NCI-H1105 treated with DMSO at 0.1 percent for 48 hours (cell line): ENCODE measurements around the gene XDH.

Experiments used
- DNase-seq: peaks from one replicate; lab custom pipeline; 2025; lab: John Stamatoyannopoulos, UW

XDH gene

DNA sequence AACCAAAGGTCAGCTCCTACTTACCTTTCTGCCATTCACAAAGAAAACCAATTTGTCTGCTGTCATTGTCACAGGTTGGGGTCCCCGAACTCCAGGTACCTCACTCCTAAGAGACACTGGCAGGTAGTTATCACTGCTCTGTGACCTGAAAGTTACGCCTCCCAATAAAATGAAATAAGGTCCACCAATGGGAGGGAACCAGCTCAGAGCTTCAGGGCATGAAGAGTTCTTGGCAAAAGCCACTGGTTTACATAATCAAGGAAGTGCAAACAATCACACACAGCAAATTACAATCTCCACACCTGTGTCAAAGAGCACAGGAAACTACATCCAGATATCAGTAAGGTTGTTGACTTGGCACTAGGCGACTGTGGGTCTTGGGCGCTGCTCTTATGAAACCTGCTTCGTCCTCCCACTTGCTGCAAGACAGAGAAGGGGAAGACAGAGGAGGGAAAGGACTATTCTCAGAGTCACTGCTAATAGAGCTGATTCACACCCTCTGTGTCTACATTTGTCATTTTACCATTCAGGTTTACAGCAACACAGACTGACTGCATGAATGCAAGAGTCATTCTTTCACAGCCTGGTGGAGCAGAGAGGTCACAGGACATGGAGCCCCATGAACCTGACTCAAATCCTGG, at the start of gene XDH:
TSS of gene XDH (minus strand) at position 142 of the 641 bp plus-strand sequence. CDS start at position 66, 76 bp downstream.
- peak; percentile 11 for DNase-seq

DNA sequence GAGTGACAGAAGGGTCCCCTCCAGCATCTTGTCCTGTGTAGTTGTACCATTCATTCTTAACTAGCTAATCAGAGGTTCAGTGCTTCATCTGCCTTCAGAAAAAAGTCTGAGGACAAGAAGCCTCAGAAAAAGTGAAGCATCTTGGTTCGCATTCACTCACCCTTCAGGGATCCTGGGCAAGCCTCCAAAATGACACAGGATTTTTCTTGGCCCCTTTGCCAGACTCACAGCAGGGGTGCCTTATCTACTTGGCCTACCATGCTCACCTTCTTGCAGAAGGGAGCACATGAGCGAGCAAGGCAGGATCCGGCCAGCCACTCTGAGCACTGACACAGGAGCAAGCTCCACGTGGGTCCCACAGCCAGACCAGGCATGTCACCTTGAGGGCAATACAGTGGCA, 43.1 kb upstream of the XDH start:
- DNase-seq, result no peak

DNA sequence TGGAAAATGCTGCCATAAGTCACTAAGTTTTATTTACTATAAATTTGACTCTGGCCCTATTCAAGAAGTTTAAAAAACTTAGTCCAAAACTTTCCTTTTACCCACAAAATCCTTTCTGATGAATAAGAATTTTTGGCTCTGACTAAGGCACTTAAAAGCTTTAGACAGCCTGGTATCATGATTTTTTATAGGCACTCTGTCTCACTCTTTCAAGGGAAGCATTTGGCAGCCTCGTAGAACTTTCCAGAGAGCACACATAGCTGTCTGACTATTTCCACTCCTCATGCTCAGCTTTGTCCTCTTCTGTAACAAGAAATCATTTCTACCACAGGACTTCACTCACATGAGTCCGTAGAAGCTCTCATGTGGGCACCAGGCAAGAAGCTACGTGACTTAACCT, 32.3 kb upstream of the XDH start:
- no peak for DNase-seq

DNA sequence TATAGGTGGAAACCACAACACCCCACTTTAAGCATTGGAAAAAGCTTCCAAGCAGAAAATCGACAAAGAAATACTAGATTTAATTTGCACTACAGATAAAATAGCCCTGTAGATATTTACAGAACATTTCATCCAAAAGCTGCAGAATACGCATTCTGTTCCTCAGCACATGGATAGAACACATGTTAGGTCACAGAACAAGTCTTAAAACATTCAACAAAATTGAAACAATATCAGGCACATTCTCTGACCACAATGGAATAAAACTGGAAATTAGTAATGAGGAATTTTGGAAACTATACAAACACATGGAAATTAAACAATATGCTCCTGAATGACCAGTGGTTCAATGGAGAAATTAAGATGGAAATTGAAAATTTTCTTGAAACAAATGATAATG, 27.8 kb upstream of the XDH start:
- DNase-seq, result no peak

GRCh38 chr2:31440764-31441163, 26.2 kb upstream of the XDH start:
- no peak for DNase-seq

DNA sequence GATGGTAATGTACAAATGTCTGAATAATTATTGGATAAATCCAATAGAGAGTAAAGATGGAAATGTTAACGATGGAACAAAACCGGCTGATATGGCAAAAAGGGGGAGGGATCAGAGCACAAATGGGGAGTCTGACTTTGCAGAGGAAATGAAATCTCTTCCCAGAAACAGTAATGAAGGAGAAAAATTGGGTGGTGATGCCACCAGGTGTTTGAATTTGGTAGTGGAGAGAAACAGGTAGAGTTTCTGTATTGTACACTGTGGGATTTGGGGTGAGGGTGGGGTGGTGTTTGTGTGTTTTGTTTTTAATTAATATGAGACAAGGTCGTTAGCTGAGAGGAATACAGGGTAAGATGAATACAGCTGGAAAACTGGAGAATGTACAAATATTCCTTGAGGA, 20.4 kb upstream of the XDH start:
- no peak for DNase-seq

DNA sequence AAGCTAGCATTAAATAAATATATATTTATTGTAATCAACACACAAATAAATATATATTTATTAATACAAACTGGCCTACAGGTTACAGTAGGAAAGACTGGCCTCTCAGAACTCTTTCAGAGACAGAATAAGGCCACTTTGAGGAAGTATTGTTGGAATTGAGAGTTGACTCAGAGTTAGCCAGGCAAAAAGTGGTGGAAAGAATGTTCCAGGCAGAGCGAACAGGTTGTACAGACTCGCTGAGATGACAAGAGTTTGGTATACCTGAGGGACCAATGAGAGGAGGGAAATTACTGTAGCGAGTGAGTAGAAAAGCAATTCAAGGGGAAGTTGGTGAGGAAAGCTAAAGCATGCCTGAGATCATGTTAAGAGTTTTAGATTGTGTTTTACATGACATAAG, 19.0 kb upstream of the XDH start:
- no peak for DNase-seq

- no peak for DNase-seq
Measured at GRCh38 chr2:31430439-31431165, 16.1 kb upstream of the XDH start.

DNA sequence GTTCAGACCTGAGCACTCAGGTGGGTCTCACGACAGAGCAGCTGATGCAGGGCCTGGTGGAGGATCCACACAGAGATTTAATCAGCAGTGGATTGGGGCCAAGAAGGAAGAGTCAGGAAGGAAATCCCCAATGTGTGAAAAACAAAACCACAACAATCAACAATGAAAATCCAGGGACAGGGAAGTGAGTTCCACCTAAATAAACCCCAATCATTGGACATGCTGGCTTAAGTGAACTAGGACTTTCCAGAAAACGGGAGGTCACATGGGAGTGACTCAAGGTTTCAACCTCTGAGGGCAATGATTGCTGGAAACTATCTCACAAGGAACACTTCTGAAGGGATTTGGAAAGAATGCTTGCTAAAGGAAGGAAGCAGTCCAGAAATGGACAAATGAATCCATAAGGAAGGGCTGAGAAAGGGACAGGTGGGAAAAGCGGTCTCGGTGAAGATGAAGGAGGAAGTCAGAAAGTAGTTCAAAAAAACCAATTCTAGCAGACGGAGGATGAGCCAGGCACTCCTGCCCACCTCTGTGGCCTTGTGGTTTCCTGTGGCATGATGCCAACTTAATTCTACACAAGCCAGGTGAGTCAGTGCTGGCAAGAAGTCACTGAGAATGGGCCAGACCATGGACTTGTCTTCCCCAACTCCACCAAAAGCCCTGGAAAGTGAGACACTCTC, 15.4 kb upstream of the XDH start:
- no peak for DNase-seq

GRCh38 chr2:31429040-31429439, 14.5 kb upstream of the XDH start:
- DNase-seq, result no peak

DNA sequence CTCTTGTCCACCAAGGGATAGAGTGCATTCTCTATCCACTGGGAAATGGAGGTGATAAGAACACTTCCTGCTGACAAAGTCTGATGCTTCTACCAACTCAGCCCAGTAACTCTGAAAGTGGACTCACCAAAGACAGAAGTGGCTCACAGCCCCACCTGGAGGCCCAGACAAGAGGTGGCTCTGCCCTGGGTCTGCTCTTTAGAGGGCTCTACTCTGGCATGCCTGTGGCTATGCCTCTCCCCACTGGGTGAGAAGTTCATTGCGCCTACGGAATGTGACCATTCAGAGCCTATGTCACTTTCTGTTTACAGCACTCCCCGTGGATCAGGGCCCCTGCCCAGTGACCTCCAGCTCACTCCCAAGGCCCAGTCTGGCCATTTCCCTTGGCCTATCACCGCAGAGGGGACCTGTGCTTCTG, 13.5 kb upstream of the XDH start:
- no peak for DNase-seq

GRCh38 chr2:31426096-31426495, 11.6 kb upstream of the XDH start:
- no peak for DNase-seq

DNA sequence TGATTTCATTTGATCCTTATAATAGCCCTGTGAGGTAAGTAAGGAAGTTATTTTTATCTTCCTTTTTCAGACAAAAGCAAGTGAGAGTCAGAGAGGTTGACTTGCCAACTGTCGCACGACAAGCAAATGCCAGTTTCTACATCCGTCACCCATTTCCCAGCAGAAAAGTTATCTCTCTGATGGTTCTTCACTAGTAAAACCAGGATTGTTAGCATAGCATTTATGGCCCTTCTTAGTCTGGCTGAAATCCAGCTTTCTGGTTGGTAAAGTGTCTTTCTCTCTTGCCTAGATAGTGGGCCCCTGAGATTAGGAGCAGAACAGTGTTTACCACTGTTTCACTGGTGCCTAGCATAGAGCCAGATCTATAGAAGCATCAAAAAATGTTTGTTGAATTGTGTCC, 7.1 kb upstream of the XDH start:
- no peak for DNase-seq

DNA sequence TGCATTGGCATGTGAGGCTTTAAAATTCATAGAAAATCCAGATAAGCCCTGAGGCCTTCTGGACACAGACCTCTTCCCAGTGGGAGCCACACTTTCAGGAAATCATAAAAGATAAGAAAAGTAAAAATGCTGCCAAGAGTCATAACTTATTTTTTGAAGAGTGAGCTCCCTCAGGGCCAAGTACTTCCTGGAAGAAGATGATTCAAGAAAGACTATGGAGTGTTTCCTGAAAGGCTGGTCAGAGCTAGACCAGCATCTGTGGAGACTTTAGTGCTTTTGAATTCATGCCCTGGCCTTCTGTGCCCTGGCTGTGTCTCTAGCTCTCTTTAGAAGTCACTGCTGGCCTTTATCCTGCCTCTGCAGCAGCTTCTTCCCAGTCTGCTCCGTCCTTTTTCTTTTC, 6.4 kb upstream of the XDH start:
- no peak for DNase-seq

- no peak for DNase-seq
Measured at GRCh38 chr2:31419386-31419785, 4.8 kb upstream of the XDH start.

DNA sequence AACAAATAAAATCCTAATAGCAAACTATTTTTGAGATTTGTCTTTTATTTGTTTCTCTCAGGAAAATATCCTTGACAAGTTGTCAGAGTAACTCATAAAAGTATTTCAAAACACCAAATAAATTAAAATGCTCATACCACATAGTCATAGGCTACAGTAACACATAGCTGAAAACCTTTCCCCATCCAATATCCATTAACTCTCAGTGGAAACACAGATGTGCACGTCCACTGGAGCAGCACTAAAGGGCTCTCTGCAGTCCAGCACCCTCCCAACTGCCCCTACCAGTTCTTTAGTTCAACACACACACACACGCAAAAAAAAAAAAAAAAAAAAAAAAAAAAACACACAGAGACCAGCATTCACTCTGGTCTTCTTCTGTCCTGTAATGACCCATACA, 879 bp upstream of the XDH start:
- DNase-seq, result no peak

GRCh38 chr2:31413862-31414550, 536 bp downstream of the XDH start:
- DNase-seq, result no peak

- DNase-seq, result no peak
Measured at GRCh38 chr2:31413025-31413424, 1.5 kb downstream of the XDH start.

GRCh38 chr2:31411771-31412170, 2.8 kb downstream of the XDH start:
- no peak for DNase-seq

DNA sequence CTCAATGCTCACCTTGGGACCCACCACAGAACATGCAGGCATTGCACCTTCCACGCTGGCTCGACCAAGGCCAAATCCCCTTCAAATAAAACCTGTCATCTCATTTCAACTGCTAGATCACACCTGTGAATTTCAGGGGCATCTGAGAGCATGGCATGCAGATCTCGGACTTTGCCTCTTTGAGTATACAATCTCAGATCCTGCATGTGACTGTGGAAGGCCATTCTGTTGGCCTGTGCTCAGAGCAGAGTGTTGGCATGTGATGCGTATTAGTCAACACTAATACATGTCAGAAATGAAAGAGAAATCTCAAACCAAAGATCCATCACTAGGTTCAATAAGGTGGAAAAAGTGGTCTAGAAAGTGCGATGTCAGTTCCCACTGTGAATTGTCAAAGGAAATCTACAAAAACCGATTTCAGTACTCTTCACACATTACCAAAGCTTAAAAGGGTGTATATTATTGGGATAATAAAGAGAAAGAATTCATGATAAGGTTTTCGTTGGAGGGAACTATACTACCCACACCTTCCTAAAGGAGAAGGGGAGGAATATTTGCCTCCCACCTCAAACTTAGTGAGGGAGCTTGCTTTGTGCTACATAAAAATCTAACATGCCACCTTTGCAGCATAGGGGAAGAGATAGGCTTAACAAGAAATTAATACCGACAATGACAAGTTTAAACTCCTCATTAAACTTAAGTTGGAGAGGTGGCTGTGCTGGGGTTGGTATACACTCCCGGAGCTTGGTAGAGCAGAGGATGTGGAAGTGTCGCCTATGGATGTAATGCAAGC, 7.8 kb downstream of the XDH start:
- no peak for DNase-seq

- DNase-seq, result no peak
Measured at GRCh38 chr2:31404827-31405226, 9.7 kb downstream of the XDH start.

DNA sequence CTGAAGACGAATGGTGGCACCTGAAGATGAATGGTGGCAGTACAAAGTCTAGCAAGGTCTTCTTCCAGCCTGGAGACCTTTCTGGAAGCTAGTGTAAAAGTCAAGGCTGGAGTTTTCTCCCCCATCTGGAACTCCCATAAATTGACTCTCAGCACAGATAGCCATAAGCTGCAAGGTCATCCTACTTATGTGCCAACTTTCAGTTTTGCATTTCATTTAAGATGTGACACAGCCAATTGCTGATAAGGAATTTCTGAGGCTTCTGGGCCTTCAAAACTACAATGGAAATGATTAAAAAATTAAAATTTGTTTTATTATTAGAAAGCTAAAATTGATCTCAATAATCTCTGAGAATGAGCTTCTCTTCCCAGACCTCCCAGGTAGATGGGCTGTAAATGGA, 10.2 kb downstream of the XDH start:
- no peak for DNase-seq
